Fibroblast of lung (primary cell): ENCODE measurements around the gene VAV2.

ENCODE experiments used
- CTCF ChIP-seq, 2 donors: IDR thresholded peaks in 1 of 2; conservative IDR thresholded peaks in 1 of 2; 1 replicate in 1 of 2; 2 replicates in 1 of 2; pipeline ENCODE4 v1.5.1; 2011 to 2012; ENCODE audit warnings: low read length in 2 of 2, control low read depth in 1 of 2, inconsistent platforms in 1 of 2, low read depth in 1 of 2, mild to moderate bottlenecking in 1 of 2
- EZH2 ChIP-seq: IDR thresholded peaks from 2 replicates; pipeline ENCODE4 v1.5.1; 2012; ENCODE audit warnings: low read length, control low read depth, mild to moderate bottlenecking; ENCODE audit errors: missing control alignments

- TF ChIP-seq CTCF (conservative IDR thresholded peaks at IDR 0.05 in 1 of 2, IDR thresholded peaks at IDR 0.05 in 1 of 2; ENCODE audit: low read depth in 1 of 2, low read length in 2 of 2) (no peak), EZH2 (no peak)
These were observed 149.3 kb downstream of the VAV2 start for GRCh38 chr9:133842721-133843227.
